HUES64 (cell line): ENCODE data around the gene PRPSAP1.

Source experiments
- H3K27ac ChIP-seq: 2 replicates; pipeline ENCODE4 v1.7.0; 2013; ENCODE audit warnings: low read depth, low read length, inconsistent platforms
- H3K27me3 ChIP-seq: 2 replicates; pipeline ENCODE4 v1.6.1; 2013; ENCODE audit warnings: mild to moderate bottlenecking, low read length; ENCODE audit not compliant: insufficient read depth
- H3K36me3 ChIP-seq: 2 replicates; pipeline ENCODE4 v1.6.1; 2013; ENCODE audit warnings: mild to moderate bottlenecking, low read length; ENCODE audit not compliant: insufficient read depth
- H3K4me1 ChIP-seq: 2 replicates; pipeline ENCODE4 v1.6.1; 2013; ENCODE audit warnings: mild to moderate bottlenecking, low read length, moderate library complexity; ENCODE audit not compliant: insufficient read depth
- H3K4me3 ChIP-seq: 2 replicates; pipeline ENCODE4 v1.5.1; 2013; ENCODE audit warnings: mild to moderate bottlenecking, low read length, moderate library complexity
- H3K9ac ChIP-seq: 2 replicates; pipeline ENCODE4 v1.6.1; 2013; ENCODE audit warnings: mild to moderate bottlenecking, low read depth, low read length
- H3K9me3 ChIP-seq: 2 replicates; pipeline ENCODE4 v1.6.1; 2013; ENCODE audit warnings: low read depth, low read length; ENCODE audit not compliant: insufficient read depth
- WGBS: fragments of 150-250, 120-280 bp; methylation state at CpG from one replicate; pipeline ENCODE4 v1.1.7; 2013; ENCODE audit warnings: missing lambda C conversion rate; 5-methylcytosine and 5-hydroxymethylcytosine counted together

The PRPSAP1 gene

DNA sequence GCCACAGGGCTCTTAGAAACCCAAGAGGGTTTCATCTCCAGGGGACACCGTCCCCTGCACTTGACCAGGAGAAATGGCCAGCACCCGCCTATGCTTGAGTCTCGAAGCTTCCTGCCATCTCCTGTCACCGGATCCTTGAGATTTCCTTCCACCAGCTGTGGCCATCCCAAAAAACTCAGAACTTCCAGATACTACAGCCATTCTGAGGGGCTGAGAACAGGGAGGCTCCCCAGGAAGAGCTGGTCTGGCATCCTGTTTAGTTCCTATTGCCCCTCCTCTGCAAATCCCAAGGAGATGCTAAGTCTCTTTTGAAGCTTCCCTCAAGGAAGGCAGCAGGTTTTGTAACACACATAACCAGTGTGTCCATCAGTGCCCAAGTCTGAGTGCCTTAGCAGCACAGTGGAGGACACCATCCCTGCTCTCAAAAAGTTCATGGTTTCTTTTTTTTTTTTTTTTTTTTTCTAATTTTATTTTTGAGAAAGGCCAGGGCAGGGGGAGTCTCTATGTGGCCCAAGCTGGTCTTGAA is 86.6 kb downstream of the PRPSAP1 start:
- Histone ChIP-seq H3K27ac (no peak overlapping the region; the same call in 1 of the 2 replicates), H3K4me3 (peak overlapping the region; percentile 78; the same call in 1 of the 2 replicates), H3K36me3 (no peaks in the 10 kb centered on the region), H3K4me1 (peaks cover 34% of the 10 kb centered on the region), H3K9ac (no peak overlapping the region), H3K27me3 (no peaks in the 10 kb centered on the region), H3K9me3 (no peaks in the 10 kb centered on the region)
- 87% methylated on average over 4 of the region's 4 CpGs for WGBS

DNA sequence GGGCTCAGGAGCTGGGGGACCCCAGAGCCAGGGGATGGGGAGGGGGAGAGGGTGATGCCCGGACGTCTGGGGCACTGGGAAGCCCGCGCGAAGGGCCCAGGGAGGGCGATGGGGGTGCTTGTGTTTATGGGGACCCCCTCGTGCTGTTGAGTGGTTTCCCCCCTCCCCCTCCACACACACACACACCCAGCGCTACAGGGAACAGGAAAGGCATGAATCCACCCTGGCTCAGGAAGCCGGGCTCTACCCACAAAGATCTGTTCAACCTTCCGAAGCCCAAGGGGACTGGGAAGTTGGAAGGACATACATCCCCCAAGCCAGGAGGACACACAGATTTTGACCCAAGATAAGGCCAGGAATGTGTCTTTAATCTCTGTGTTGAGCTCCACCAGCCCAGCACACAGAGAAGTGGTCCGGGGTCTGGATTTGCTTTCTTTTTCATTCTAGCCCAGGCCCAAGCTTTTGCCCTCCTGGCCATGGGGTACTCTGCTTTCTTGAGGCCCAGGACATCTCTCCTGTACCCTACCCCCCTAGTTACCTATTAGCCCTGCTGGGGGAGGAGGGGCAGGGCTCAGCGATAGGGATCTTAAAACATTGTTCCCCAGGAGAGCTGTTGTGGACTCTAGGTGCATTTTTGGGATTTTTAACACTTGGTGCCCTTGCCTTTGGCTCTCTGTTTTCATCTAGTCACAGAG is 87.3 kb downstream of the PRPSAP1 start:
- 19% methylated on average over 6 of the region's 12 CpGs for WGBS
- peak overlapping the region; percentile 60 for H3K9ac ChIP-seq
- peak overlapping the region; percentile 21 for H3K27ac ChIP-seq
- H3K4me3 ChIP-seq: peak overlapping the region; percentile 78
- no peaks in the 10 kb centered on the region for H3K36me3 ChIP-seq
- H3K4me1 ChIP-seq: peaks cover 33% of the 10 kb centered on the region
- no peaks in the 10 kb centered on the region for H3K9me3 ChIP-seq
- no peaks in the 10 kb centered on the region for H3K27me3 ChIP-seq

- peak overlapping the region; percentile 60 for H3K9ac ChIP-seq
- peaks cover 30% of the 10 kb centered on the region for H3K4me1 ChIP-seq
- under 1% methylated on average over 76 of the region's 76 CpGs for WGBS
- peak overlapping the region; percentile 21; the same call in 1 of the 2 replicates for H3K27ac ChIP-seq
- H3K4me3 ChIP-seq: peak overlapping the region; percentile 78
- no peaks in the 10 kb centered on the region for H3K27me3 ChIP-seq
- no peaks in the 10 kb centered on the region for H3K9me3 ChIP-seq
- H3K36me3 ChIP-seq: no peaks in the 10 kb centered on the region
Observed at GRCh38 chr17:76265624-76266243, 88.0 kb downstream of the PRPSAP1 start.

DNA sequence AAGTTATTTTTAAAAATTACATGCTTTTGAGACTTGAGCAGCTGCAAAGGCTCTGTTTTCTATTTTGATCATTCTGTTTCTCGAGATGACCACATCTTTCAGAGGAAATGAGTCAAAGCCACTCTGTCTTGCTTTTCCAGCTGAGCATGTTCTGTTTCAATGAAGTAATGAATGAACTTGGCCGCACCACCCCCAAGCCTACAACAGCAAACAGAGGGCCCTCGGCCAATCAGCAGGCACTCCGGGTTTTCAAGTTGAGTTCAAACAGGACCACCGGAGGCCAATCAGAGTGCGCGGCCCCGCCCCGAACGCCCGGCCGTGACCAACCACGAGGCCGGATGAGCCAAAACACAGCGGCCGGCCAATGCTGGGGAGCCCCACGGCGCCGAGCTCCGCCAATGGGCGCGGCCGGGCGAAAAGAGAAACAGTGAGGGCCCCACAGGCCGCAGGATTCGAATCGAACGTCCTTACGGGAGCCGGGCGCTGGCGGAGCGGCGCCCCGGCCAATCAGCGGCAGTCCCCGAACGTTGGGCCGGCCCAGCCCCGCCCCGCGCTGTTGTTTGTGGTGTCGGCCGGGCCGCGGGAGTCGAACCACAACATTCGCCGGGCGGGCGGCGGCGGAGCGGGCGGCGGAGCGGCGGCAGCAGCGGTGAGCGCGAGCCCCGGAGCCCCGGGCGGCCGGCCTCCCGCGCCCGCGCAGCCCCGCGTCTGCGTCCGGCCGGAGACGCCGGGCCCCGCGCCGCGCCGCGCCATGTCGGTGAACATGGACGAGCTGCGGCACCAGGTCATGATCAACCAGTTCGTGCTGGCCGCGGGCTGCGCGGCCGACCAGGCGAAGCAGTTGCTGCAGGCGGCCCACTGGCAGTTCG is 88.7 kb downstream of the PRPSAP1 start, which contains the start of gene UBALD2:
Gene UBALD2, plus strand, starts transcription at position 594 of the 869 bp plus-strand sequence. Its CDS starts 158 bp downstream, at position 752.
- Histone ChIP-seq H3K36me3 (no peaks in the 10 kb centered on the region), H3K27ac (peak within 1 kb of the TSS; percentile 21), H3K9ac (peak within 1 kb of the TSS; percentile 60), H3K4me1 (peaks cover 30% of the 10 kb centered on the region), H3K9me3 (no peaks in the 10 kb centered on the region), H3K4me3 (peak within 1 kb of the TSS; percentile 78), H3K27me3 (no peaks in the 10 kb centered on the region)
- under 1% methylated on average over 94 of the region's 94 CpGs for whole genome bisulfite sequencing

DNA sequence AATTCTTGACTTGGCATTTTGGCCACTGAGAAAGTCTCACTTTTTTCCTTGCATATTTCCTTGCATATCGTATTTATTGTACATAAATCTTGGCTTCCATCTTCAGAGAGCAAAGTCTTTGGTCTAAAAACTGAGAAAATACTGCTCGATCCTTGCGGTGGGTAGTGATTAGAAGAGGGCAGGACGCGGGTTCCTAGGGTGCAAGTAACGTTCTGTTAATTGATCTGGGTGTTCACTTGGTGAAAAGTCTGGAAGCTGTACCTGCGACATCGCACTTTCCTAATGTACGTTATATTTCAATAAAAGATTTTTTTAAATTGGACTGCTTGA is 89.3 kb downstream of the PRPSAP1 start:
- no peak overlapping the region for H3K9ac ChIP-seq
- no peaks in the 10 kb centered on the region for H3K27me3 ChIP-seq
- H3K4me1 ChIP-seq: peaks cover 30% of the 10 kb centered on the region
- no peaks in the 10 kb centered on the region for H3K9me3 ChIP-seq
- peak overlapping the region; percentile 7; the same call in 1 of the 2 replicates for H3K27ac ChIP-seq
- no peaks in the 10 kb centered on the region for H3K36me3 ChIP-seq
- WGBS: 78% methylated on average over 9 of the region's 9 CpGs
- peak overlapping the region; percentile 27 for H3K4me3 ChIP-seq

DNA sequence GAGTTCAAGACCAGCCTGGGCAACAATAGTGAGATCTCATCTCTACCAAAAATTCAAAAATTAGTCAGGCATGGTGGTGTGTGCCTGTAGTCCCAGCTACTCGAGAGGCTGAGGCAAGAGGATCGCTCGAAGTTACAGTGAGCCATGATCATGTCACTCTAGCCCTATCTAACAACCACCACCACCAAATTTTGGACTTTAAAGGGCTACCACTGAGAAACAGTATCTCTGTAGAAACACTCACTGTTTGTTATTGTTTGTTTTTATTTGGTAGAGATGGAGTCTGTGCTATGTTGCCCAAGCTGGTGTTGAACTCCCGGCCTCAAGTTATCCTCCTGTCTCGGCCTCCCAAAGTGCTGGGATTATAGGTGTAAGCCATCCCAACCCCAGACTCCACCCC is 89.8 kb downstream of the PRPSAP1 start:
- peaks cover 27% of the 10 kb centered on the region for H3K4me1 ChIP-seq
- no peaks in the 10 kb centered on the region for H3K9me3 ChIP-seq
- WGBS: 98% methylated on average over 4 of the region's 5 CpGs
- H3K27me3 ChIP-seq: no peaks in the 10 kb centered on the region
- no peak overlapping the region for H3K27ac ChIP-seq
- no peak overlapping the region for H3K9ac ChIP-seq
- no peak overlapping the region for H3K4me3 ChIP-seq
- H3K36me3 ChIP-seq: no peaks in the 10 kb centered on the region

DNA sequence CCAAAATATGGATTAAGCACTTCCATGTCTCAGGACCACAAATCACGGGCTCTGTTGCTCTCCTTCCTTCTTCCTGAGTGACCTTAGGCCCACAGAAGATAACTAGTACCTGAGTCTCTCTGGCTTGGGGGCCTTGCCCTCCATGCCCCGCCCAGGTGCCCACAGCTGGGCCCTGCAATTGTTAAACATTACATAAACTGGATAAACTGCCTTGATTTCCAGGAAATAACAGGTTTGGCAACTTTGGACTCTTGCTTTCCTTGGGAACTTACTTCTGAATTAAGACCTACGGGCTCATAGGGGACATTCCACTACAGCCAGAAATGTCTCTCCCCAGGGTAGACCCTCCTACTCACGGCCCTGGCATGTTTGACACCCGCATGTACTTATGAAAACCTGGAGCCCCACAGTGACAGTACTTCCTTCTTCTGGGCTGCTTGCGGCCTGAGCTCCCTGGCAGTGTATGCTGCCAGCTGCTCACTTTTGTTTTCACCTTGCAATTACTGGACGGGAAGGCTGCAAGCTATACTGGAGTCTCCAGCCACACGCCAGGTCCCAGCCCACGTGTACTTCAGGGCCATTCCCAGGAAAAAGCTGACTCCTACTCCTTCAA is 90.9 kb downstream of the PRPSAP1 start:
- H3K27me3 ChIP-seq: no peaks in the 10 kb centered on the region
- peaks cover 20% of the 10 kb centered on the region for H3K4me1 ChIP-seq
- WGBS: 82% methylated on average over 9 of the region's 9 CpGs
- H3K9ac ChIP-seq: no peak overlapping the region
- H3K36me3 ChIP-seq: no peaks in the 10 kb centered on the region
- H3K27ac ChIP-seq: no peak overlapping the region
- no peaks in the 10 kb centered on the region for H3K9me3 ChIP-seq
- no peak overlapping the region for H3K4me3 ChIP-seq

DNA sequence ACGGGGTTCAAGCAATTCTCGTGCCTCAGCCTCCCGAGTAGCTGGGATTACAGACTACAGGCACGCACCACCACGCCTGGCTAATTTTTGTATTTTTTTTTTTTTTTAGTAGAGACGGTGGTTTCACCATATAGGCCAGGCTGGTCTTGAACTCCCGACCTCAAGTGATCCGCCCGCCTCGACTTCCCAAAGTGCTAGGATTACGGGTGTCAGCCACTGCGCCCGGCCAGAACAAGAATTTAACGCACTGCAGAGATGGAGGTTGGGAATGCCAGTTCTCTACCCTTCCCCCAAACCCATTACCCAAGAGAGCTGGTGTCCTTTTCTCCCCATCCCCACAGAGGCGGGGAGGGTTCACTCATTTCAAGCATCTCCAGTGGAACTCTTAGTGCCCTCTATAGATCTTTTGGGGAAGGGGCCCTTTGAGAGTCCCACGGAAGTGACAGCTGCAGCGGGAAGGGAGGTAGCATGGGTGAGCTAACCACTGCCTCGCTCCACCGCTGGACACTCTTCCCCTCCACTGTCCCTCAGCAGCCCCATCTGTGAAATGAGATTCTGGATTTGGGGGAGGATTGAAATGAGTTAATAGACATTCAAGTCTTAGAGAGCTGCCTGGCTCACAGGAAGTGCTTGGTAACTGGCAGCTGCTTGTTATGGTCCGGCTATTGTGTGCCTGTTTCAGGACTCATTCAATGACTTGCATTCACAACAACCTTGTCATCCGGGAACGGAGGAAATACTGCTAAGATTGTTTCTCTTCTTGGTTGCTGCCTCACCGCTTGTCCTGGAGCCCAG is 92.1 kb downstream of the PRPSAP1 start:
- peaks cover 12% of the 10 kb centered on the region; the same call in 1 of the 2 replicates for H3K4me1 ChIP-seq
- no peak overlapping the region for H3K4me3 ChIP-seq
- H3K36me3 ChIP-seq: no peaks in the 10 kb centered on the region
- H3K27ac ChIP-seq: no peak overlapping the region
- H3K27me3 ChIP-seq: no peaks in the 10 kb centered on the region
- WGBS: 89% methylated on average over 21 of the region's 23 CpGs
- no peaks in the 10 kb centered on the region for H3K9me3 ChIP-seq
- no peak overlapping the region for H3K9ac ChIP-seq

DNA sequence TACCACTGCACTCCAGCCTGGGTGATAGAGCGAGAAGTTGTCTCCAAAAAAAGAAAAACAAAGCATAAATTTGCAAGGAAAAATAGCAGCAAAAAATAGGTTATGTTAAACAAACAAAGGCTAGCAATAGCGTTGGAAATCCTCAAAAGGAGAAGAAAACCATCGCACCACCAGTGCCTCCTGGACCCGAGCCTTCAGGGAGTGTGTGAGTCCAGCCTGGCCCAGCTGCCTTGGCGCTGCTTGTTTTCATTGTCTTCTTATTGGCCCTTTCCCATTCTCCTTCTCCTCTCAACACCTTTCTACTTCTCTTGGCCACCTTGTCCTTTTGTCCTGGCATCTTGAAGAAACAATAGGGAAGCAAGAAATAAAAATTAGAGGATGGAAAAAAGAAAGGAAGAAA is 93.0 kb downstream of the PRPSAP1 start:
- Histone ChIP-seq H3K4me3 (no peak overlapping the region), H3K4me1 (peaks cover 8% of the 10 kb centered on the region; the same call in 1 of the 2 replicates), H3K9me3 (no peaks in the 10 kb centered on the region), H3K27me3 (no peaks in the 10 kb centered on the region), H3K9ac (0 out of 2 replicates have a peak overlapping the region, but pooled peaks have one; percentile 3), H3K36me3 (no peaks in the 10 kb centered on the region), H3K27ac (no peak overlapping the region)
- 85% methylated on average over 5 of the region's 5 CpGs for WGBS

DNA sequence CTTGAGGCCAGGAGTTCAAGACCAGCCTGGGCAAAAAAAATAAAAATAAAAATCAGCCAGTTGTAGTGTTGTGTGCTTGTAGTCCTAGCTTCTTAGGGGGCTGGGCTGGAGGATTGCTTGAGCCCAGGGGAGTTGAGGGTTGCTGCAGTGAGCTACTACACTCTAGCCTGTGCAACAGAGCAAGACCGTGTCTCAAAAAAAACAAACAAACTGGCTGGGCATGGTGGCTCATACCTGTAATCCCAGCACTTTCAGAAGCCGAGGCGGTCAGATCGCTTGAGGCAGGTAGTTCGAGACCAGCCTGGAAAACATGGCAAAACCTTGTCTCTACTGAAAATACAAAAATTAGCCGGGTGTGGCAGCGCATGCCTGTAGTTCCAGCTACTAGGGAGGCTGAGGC is 93.5 kb downstream of the PRPSAP1 start:
- 94% methylated on average over 7 of the region's 7 CpGs for WGBS
- H3K9me3 ChIP-seq: no peaks in the 10 kb centered on the region
- no peak overlapping the region for H3K4me3 ChIP-seq
- H3K27me3 ChIP-seq: no peaks in the 10 kb centered on the region
- no peak overlapping the region for H3K27ac ChIP-seq
- H3K9ac ChIP-seq: no peak overlapping the region
- H3K36me3 ChIP-seq: no peaks in the 10 kb centered on the region
- H3K4me1 ChIP-seq: peaks cover 8% of the 10 kb centered on the region; the same call in 1 of the 2 replicates
